HG03571 (cell line): ENCODE results near the gene TAF10.

Source experiments
- ATAC-seq: cut with Tn5 transposase; IDR thresholded peaks from one replicate; pipeline ENCODE4 v1.9.1; 2021; ENCODE audit not compliant: unreplicated experiment

The TAF10 gene

GRCh38 chr11:6609502-6610015 is 2.5 kb downstream of the TAF10 start:
- ATAC-seq: no peak

- no peak for ATAC-seq
These were observed 3.1 kb downstream of the TAF10 start for GRCh38 chr11:6608726-6609501.

- ATAC-seq: no peak
These were observed 4.0 kb downstream of the TAF10 start for GRCh38 chr11:6608011-6608410.

GRCh38 chr11:6607190-6607795 is 4.7 kb downstream of the TAF10 start:
- ATAC-seq: no peak

GRCh38 chr11:6606471-6607189 is 5.4 kb downstream of the TAF10 start:
- peak; percentile 56 for ATAC-seq

GRCh38 chr11:6604790-6605189 is 7.2 kb downstream of the TAF10 start:
- ATAC-seq: no peak

GRCh38 chr11:6604081-6604626 is 7.9 kb downstream of the TAF10 start:
- peak; percentile 34 for ATAC-seq

GRCh38 chr11:6603287-6604080 is 8.5 kb downstream of the TAF10 start, which contains the start of the genes ILK and RRP8:
ILK (plus strand) TSS chr11:6603774; CDS start chr11:6604272, 498 bp downstream.
RRP8 (minus strand) TSS chr11:6603616; CDS start chr11:6603502, 114 bp downstream.
- ATAC-seq: peak; percentile 74

- no peak for ATAC-seq
These were observed 9.7 kb downstream of the TAF10 start for GRCh38 chr11:6602096-6602940.

GRCh38 chr11:6601041-6601461 is 11.0 kb downstream of the TAF10 start:
- ATAC-seq: no peak

- ATAC-seq: no peak
These were observed 12.1 kb downstream of the TAF10 start for GRCh38 chr11:6599881-6600390.

GRCh38 chr11:6599449-6599848 is 12.6 kb downstream of the TAF10 start:
- ATAC-seq: no peak

GRCh38 chr11:6598555-6598954 is 13.5 kb downstream of the TAF10 start:
- no peak for ATAC-seq

- no peak for ATAC-seq
These were observed 15.7 kb downstream of the TAF10 start for GRCh38 chr11:6596239-6596877.

- ATAC-seq: no peak
These were observed 17.8 kb downstream of the TAF10 start for GRCh38 chr11:6594142-6594768.

- ATAC-seq: no peak
These were observed 24.0 kb downstream of the TAF10 start for GRCh38 chr11:6588018-6588417.

- ATAC-seq: no peak
These were observed 24.6 kb downstream of the TAF10 start for GRCh38 chr11:6587360-6587953.
